Lung (tissue), 12 donors: ENCODE results near the gene TPM2. TPM values are rescaled to one million over a fixed set of nuclear protein-coding genes. Genes with fewer than 3 reads are reported as not detected.
A peak's percentile ranks its signal among the peaks of the same experiment; 100 is the strongest.

Experiments
- ATAC-seq: fragments of 200-7000 bp; cut with Tn5 transposase; one replicate; pipeline ENCODE4 v1.9.1; 2020; ENCODE audit warnings: moderate number of reproducible peaks; ENCODE audit not compliant: insufficient read depth, low FRiP score
- DNase-seq, 3 donors: peaks; one replicate each; pipeline ENCODE4 v3.0.0-alpha.2; 2013 to 2017
- H3K27ac ChIP-seq, 2 donors: one replicate each; pipeline ENCODE4 v1.5.1; 2013; ENCODE audit warnings: mild to moderate bottlenecking in 2 of 2, moderate library complexity in 2 of 2, control low read depth in 1 of 2, inconsistent platforms in 1 of 2, low read depth in 1 of 2, low read length in 1 of 2
- H3K27me3 ChIP-seq, 3 donors: one replicate each; pipeline ENCODE4 v1.5.1; 2013; ENCODE audit warnings: low read length in 2 of 3; ENCODE audit not compliant: control insufficient read depth in 3 of 3, insufficient read depth in 3 of 3
- H3K36me3 ChIP-seq, 4 donors: one replicate each; pipeline ENCODE4 v1.5.1; 2013; ENCODE audit warnings: low read length in 4 of 4, mild to moderate bottlenecking in 1 of 4, moderate library complexity in 1 of 4; ENCODE audit not compliant: control insufficient read depth in 4 of 4, insufficient read depth in 4 of 4
- H3K4me1 ChIP-seq, 5 donors: one replicate each; pipeline ENCODE4 v1.5.1; 2013; ENCODE audit warnings: low read length in 5 of 5, mild to moderate bottlenecking in 2 of 5, moderate library complexity in 1 of 5; ENCODE audit not compliant: control insufficient read depth in 5 of 5, insufficient read depth in 5 of 5
- H3K4me3 ChIP-seq: one replicate; pipeline ENCODE4 v1.5.1; 2013; ENCODE audit warnings: mild to moderate bottlenecking, control low read depth, moderate library complexity
- H3K9ac ChIP-seq, 2 donors: one replicate each; pipeline ENCODE4 v1.5.1; 2013; ENCODE audit warnings: low read length in 2 of 2, control low read depth in 1 of 2; ENCODE audit not compliant: insufficient read depth in 1 of 2
- H3K9me3 ChIP-seq, 4 donors: one replicate each; pipeline ENCODE4 v1.5.1; 2013; ENCODE audit warnings: low read length in 3 of 4, mild to moderate bottlenecking in 1 of 4, moderate library complexity in 1 of 4; ENCODE audit not compliant: control insufficient read depth in 4 of 4, insufficient read depth in 3 of 4
- CTCF ChIP-seq: IDR thresholded peaks from 2 replicates; pipeline ENCODE4 v1.5.1; 2012; ENCODE audit warnings: mild to moderate bottlenecking; ENCODE audit errors: control extremely low read depth, extremely low read depth
- WGBS, 2 donors: extraction: QIAGEN DNeasy Blood & Tissue Kit; methylation state at CpG; one replicate each; pipeline ENCODE4 v1.1.7; 2013; 5-methylcytosine and 5-hydroxymethylcytosine counted together
- polyA plus RNA-seq, 2 donors: library from polyadenylated mRNA; stranded (reverse); fragments of 200-250 nt; gene quantifications; one replicate each; pipeline ENCODE4 v1.2.1, GENCODE V29; 2013
- total RNA-seq, 2 donors: library from RNA; depleted of rRNA in 1 of 2; stranded (reverse); fragments of >200 nt in 1 of 2; gene quantifications; one replicate each; pipeline ENCODE4 v1.2.1, GENCODE V29; 2014 to 2021
- donor health status: control.
- donor health status: control.
- donor health status: Bipolar disorder and iron deficiency.
- donor health status: healthy.
- donor health status: DM: yes; HTN: yes; CAD: no.

The TPM2 gene
- total and polyA plus RNA-seq, 4 donors: 96.0 to 494 (median 209) TPM

- H3K4me1 ChIP-seq: peaks cover 0 to 15% (median 3%) of the 10 kb centered on the region in 5 donors
- H3K27ac ChIP-seq: peak within 1 kb of the TSS; percentile 94 to 99
- ATAC-seq (peak; percentile 88), DNase-seq (peak in 2 of 3 donors; percentile 91 to 93)
- 0 to 1% methylated on average over 61 to 67 of the region's 67 CpGs for WGBS, 2 donors
- peak within 1 kb of the TSS; percentile 94 to 100 for H3K9ac ChIP-seq
- no peaks in the 10 kb centered on the region for H3K9me3 ChIP-seq
- peak; percentile 2 for TF ChIP-seq CTCF
- H3K36me3 ChIP-seq: peaks cover 0 to 17% (median 15%) of the 10 kb centered on the region in 4 donors
- H3K27me3 ChIP-seq: no peaks in the 10 kb centered on the region
- H3K4me3 ChIP-seq: peak within 1 kb of the TSS; percentile 93
Measured at GRCh38 chr9:35658137-35658967, 31.4 kb downstream of the TPM2 start, which contains the start of gene CCDC107. TSS of gene CCDC107 (plus strand) at chr9:35658292. CDS start at chr9:35658380, 88 bp downstream.

GRCh38 chr9:35657546-35658136, 32.1 kb downstream of the TPM2 start, which contains the start of gene RMRP:
TSS of gene RMRP (minus strand) at chr9:35658019.
- Histone ChIP-seq H3K9ac (peak within 1 kb of the TSS; percentile 94 to 100), H3K9me3 (no peaks in the 10 kb centered on the region), H3K27ac (peak within 1 kb of the TSS; percentile 94 to 99), H3K4me3 (peak within 1 kb of the TSS; percentile 93), H3K4me1 (peaks cover 0 to 15% (median 3%) of the 10 kb centered on the region in 5 donors), H3K36me3 (peaks cover 0 to 17% (median 15%) of the 10 kb centered on the region in 4 donors), H3K27me3 (no peaks in the 10 kb centered on the region)
- ATAC-seq (peak; percentile 93), DNase-seq (peak; percentile 99)
- WGBS, 2 donors: 0 to 1% methylated on average over 42 of the region's 42 CpGs
- TF ChIP-seq CTCF: no peak

GRCh38 chr9:35656831-35657545, 32.7 kb downstream of the TPM2 start:
- peaks cover 0 to 17% (median 12%) of the 10 kb centered on the region in 4 donors for H3K36me3 ChIP-seq
- H3K4me1 ChIP-seq: peaks cover 0 to 15% (median 3%) of the 10 kb centered on the region in 5 donors
- peak overlapping the region; percentile 93 to 99 for H3K27ac ChIP-seq
- peak overlapping the region; percentile 18 for H3K4me3 ChIP-seq
- H3K9me3 ChIP-seq: no peaks in the 10 kb centered on the region
- DNase-seq (peak in 1 of 3 donors; percentile 67), ATAC-seq (peak; percentile 2)
- whole genome bisulfite sequencing, 2 donors: 24 to 26% methylated on average over 25 of the region's 25 CpGs
- peak overlapping the region; percentile 50 to 78 for H3K9ac ChIP-seq
- TF ChIP-seq CTCF: no peak
- no peaks in the 10 kb centered on the region for H3K27me3 ChIP-seq
